MCF 10A (cell line): ENCODE measurements around the gene MIPOL1. TPM values are rescaled to one million over a fixed set of nuclear protein-coding genes. Genes with fewer than 3 reads are reported as not detected.
A peak's percentile ranks its signal among the peaks of the same experiment; 100 is the strongest.

Source experiments
- BruUV-seq: library from RNA; stranded (reverse); fragments of 400-500 nt; replicated peaks from 2 replicates; lab custom pipeline; 2021; lab: Mats Ljungman, UMichigan
- CTCF ChIA-PET: fragments of 300-600 bp; sonication (Branson Sonifier 250); formaldehyde crosslinking; extraction: SDS; loops from one replicate; lab custom pipeline; 2021; ENCODE audit warnings: antibody characterized with exemption, inconsistent platforms; lab: Yijun Ruan, JAX
- POLR2A ChIA-PET: fragments of 300-600, 350-650 bp; sonication (Branson Sonifier 250); formaldehyde crosslinking; extraction: SDS; loops from one replicate; lab custom pipeline; 2020; ENCODE audit warnings: antibody characterized with exemption, inconsistent platforms; lab: Yijun Ruan, JAX
- DNase-seq: peaks from one replicate; pipeline ENCODE4 v3.0.0-alpha.2; 2018; ENCODE audit not compliant: unreplicated experiment
- H3K27ac Mint-ChIP-seq: one replicate; pipeline ENCODE4 v1.8.0; 2022; ENCODE audit warnings: mild to moderate bottlenecking, low read depth, mixed read lengths; ENCODE audit not compliant: unreplicated experiment
- H3K27me3 Mint-ChIP-seq: one replicate; pipeline ENCODE4 v1.8.0; 2022; ENCODE audit warnings: mixed read lengths; ENCODE audit not compliant: insufficient read depth, unreplicated experiment
- H3K36me3 Mint-ChIP-seq: one replicate; pipeline ENCODE4 v1.8.0; 2022; ENCODE audit warnings: mild to moderate bottlenecking, moderate library complexity, mixed read lengths; ENCODE audit not compliant: insufficient read depth, unreplicated experiment
- H3K4me1 Mint-ChIP-seq: one replicate; pipeline ENCODE4 v1.8.0; 2022; ENCODE audit warnings: mixed read lengths; ENCODE audit not compliant: insufficient read depth, unreplicated experiment
- H3K4me3 Mint-ChIP-seq: one replicate; pipeline ENCODE4 v1.8.0; 2022; ENCODE audit warnings: mild to moderate bottlenecking, moderate library complexity, mixed read lengths; ENCODE audit not compliant: unreplicated experiment
- H3K9me3 Mint-ChIP-seq: one replicate; pipeline ENCODE4 v1.8.0; 2022; ENCODE audit warnings: mixed read lengths; ENCODE audit not compliant: unreplicated experiment
- CTCF ChIP-seq: fragments of 200-600 bp; IDR thresholded peaks from one replicate; pipeline ENCODE4 v1.8.0; 2022; ENCODE audit warnings: antibody characterized with exemption, mild to moderate bottlenecking; ENCODE audit not compliant: unreplicated experiment
- intact Hi-C: fragments of 100-400 bp; cut with micrococcal nuclease; formaldehyde crosslinking; loops from 2 replicates; pipeline ENCODE4 v1.14.1; 2022
- total RNA-seq: library from RNA; stranded (reverse); gene quantifications from 2 replicates; pipeline ENCODE4 v1.2.3, GENCODE V29; 2022

Gene MIPOL1
- total RNA-seq, 1 experiment from 2014 or later: 16.3 TPM

GRCh38 chr14:37569729-37570128 lies 372.0 kb downstream of the MIPOL1 start:
- intact Hi-C loops: no loop called here
- no peaks in the 10 kb centered on the region for H3K9me3 Mint-ChIP-seq
- no peaks in the 10 kb centered on the region for H3K36me3 Mint-ChIP-seq
- no peak for DNase-seq
- H3K4me1 Mint-ChIP-seq: peaks cover 9% of the 10 kb centered on the region
- BruUV-seq: no TSS peak
- TF ChIP-seq CTCF: no peak
- no peak overlapping the region for H3K27ac Mint-ChIP-seq
- H3K4me3 Mint-ChIP-seq: no peak overlapping the region
- H3K27me3 Mint-ChIP-seq: no peaks in the 10 kb centered on the region
- ChIA-PET CTCF (interaction anchor here (1.1 to 1.5 kb wide), 2 partner anchors 116 to 319 kb away, joined by 3 to 4 read pairs; no protein-coding TSS in a partner anchor), POLR2A (no interaction called here)

- TF ChIP-seq CTCF: no peak
- CTCF ChIA-PET: interaction anchor here (1.1 to 1.9 kb wide), 2 partner anchors 22 to 337 kb away, joined by 3 to 4 read pairs; no protein-coding TSS in a partner anchor
- Mint-ChIP-seq H3K9me3 (no peaks in the 10 kb centered on the region), H3K27me3 (no peaks in the 10 kb centered on the region), H3K4me3 (no peak overlapping the region), H3K4me1 (peaks cover 9% of the 10 kb centered on the region), H3K27ac (no peak overlapping the region), H3K36me3 (no peaks in the 10 kb centered on the region)
- BruUV-seq: no TSS peak
- intact Hi-C loops: no loop called here
- DNase-seq: no peak
- POLR2A ChIA-PET: no interaction called here
Measured at GRCh38 chr14:37571391-37571790, 373.7 kb downstream of the MIPOL1 start.

- Mint-ChIP-seq H3K27me3 (no peaks in the 10 kb centered on the region), H3K27ac (no peak overlapping the region), H3K4me1 (no peaks in the 10 kb centered on the region), H3K9me3 (no peaks in the 10 kb centered on the region), H3K4me3 (no peak overlapping the region), H3K36me3 (no peaks in the 10 kb centered on the region)
- no peak for DNase-seq
- no peak for TF ChIP-seq CTCF
- POLR2A ChIA-PET: interaction anchor here (0.6 kb wide), 1 partner anchor 137 kb away, joined by 3 read pairs; no protein-coding TSS in a partner anchor
- intact Hi-C loops: no loop called here
- CTCF ChIA-PET: interaction anchor here (0.7 to 1.9 kb wide), 3 partner anchors 16 to 343 kb away, joined by 4 read pairs; no protein-coding TSS in a partner anchor
- no TSS peak for BruUV-seq
Measured at GRCh38 chr14:37573356-37573755, 375.6 kb downstream of the MIPOL1 start.

- peaks cover 15% of the 10 kb centered on the region for H3K4me1 Mint-ChIP-seq
- ChIA-PET POLR2A (interaction anchor here (0.5 kb wide), 1 partner anchor 367 kb away, joined by 3 read pairs; no protein-coding TSS in a partner anchor), CTCF (no interaction called here)
- no TSS peak for BruUV-seq
- H3K9me3 Mint-ChIP-seq: no peaks in the 10 kb centered on the region
- H3K36me3 Mint-ChIP-seq: no peaks in the 10 kb centered on the region
- H3K27ac Mint-ChIP-seq: peak overlapping the region; percentile 87
- DNase-seq: no peak
- no peak overlapping the region for H3K4me3 Mint-ChIP-seq
- no peak for TF ChIP-seq CTCF
- no peaks in the 10 kb centered on the region for H3K27me3 Mint-ChIP-seq
- intact Hi-C loops: no loop called here
Measured at GRCh38 chr14:37579274-37579673, 381.5 kb downstream of the MIPOL1 start.
